Sigmoid colon (tissue), 4 donors: ENCODE results near the gene MED8.

Experiments
- POLR2A ChIP-seq, 2 donors: fragments of 450-650 bp; IDR thresholded peaks; one replicate each; pipeline ENCODE4 v1.6.1; 2016; ENCODE audit warnings: antibody characterized with exemption in 2 of 2, mild to moderate bottlenecking in 2 of 2, moderate library complexity in 2 of 2
- POLR2AphosphoS5 ChIP-seq, 4 donors: sonication (generic); formaldehyde crosslinking; IDR thresholded peaks; one replicate each; pipeline ENCODE4 v1.6.1; 2017; ENCODE audit warnings: antibody characterized with exemption in 4 of 4
- TF ChIP-seq, protein P1 (sequence below), 4 experiments: fragments of 450-650 bp in 3 of 4; fragments of 200-600 bp in 1 of 4; IDR thresholded peaks; one replicate each; pipeline ENCODE4 v1.5.1; 2016 to 2019; ENCODE audit warnings: antibody characterized with exemption in 4 of 4, mild to moderate bottlenecking in 3 of 4, moderate library complexity in 2 of 4

DNA sequence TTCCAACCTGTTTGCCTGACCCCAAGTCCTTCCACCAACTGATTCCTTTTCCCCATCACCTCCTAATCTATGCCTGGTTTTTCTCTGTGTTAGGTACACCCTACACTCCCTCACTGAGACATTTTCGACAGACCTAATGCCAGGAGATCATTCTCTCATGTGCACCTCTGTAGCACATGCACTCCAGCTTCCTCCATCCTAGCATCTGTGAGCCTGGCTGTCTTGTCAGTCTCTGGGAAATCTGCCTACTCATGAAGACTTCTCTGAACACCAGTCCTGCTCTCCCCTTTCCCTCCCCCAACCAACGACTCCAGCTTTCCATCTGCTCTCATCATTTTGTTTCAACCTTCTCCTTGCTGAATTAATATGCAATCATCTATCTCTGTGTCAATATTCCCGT lies 987 bp downstream of the MED8 start:
- TF ChIP-seq, protein P1, sequence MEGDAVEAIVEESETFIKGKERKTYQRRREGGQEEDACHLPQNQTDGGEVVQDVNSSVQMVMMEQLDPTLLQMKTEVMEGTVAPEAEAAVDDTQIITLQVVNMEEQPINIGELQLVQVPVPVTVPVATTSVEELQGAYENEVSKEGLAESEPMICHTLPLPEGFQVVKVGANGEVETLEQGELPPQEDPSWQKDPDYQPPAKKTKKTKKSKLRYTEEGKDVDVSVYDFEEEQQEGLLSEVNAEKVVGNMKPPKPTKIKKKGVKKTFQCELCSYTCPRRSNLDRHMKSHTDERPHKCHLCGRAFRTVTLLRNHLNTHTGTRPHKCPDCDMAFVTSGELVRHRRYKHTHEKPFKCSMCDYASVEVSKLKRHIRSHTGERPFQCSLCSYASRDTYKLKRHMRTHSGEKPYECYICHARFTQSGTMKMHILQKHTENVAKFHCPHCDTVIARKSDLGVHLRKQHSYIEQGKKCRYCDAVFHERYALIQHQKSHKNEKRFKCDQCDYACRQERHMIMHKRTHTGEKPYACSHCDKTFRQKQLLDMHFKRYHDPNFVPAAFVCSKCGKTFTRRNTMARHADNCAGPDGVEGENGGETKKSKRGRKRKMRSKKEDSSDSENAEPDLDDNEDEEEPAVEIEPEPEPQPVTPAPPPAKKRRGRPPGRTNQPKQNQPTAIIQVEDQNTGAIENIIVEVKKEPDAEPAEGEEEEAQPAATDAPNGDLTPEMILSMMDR (IDR thresholded peaks at IDR 0.05), result no peak
- no peak for TF ChIP-seq POLR2A (IDR thresholded peaks at IDR 0.05)
- no peak for TF ChIP-seq POLR2AphosphoS5 (IDR thresholded peaks at IDR 0.05)
